Measurements from ENCODE around the gene POMZP3. TPM values are rescaled to one million over a fixed set of nuclear protein-coding genes. Genes with fewer than 3 reads are reported as not detected.
"Not testable (repeated sequence)": the region's sequence is repeated elsewhere in the genome, so short reads cannot be mapped to it uniquely, and the experiment has no call there.

The POMZP3 gene
- 14.7 TPM for total RNA-seq

GRCh38 chr7:76626989-76627642, at the start of gene POMZP3:
POMZP3 (minus strand) TSS chr7:76627279; CDS start chr7:76626064, 1,215 bp downstream.
- ATAC-seq, result peak; percentile 98

- ATAC-seq, result not testable (repeated sequence)
Observed at GRCh38 chr7:76675783-76676182, 48.7 kb upstream of the POMZP3 start.

GRCh38 chr7:76673346-76673745, 46.3 kb upstream of the POMZP3 start:
- ATAC-seq, result not testable (repeated sequence)

- ATAC-seq, result not testable (repeated sequence)
Observed at GRCh38 chr7:76659212-76659611, 32.1 kb upstream of the POMZP3 start.

- not testable (repeated sequence) for ATAC-seq
Observed at GRCh38 chr7:76656425-76656824, 29.3 kb upstream of the POMZP3 start.

- not testable (repeated sequence) for ATAC-seq
Observed at GRCh38 chr7:76642620-76643019, 15.5 kb upstream of the POMZP3 start.

GRCh38 chr7:76637061-76637691, 10.1 kb upstream of the POMZP3 start:
- ATAC-seq, result peak; percentile 94

GRCh38 chr7:76626581-76626980, 498 bp downstream of the POMZP3 start:
- ATAC-seq, result peak; percentile 3

GRCh38 chr7:76619439-76620190, 7.5 kb downstream of the POMZP3 start:
- peak; percentile 85 for ATAC-seq

- peak; percentile 34 for ATAC-seq
Observed at GRCh38 chr7:76613783-76614182, 13.3 kb downstream of the POMZP3 start.

GRCh38 chr7:76612232-76612631, 14.8 kb downstream of the POMZP3 start:
- peak; percentile 43 for ATAC-seq

GRCh38 chr7:76609864-76610263, 17.2 kb downstream of the POMZP3 start:
- ATAC-seq, result peak; percentile 11

GRCh38 chr7:76608469-76608868, 18.6 kb downstream of the POMZP3 start:
- ATAC-seq, result not testable (repeated sequence)

- peak; percentile 97 for ATAC-seq
Observed at GRCh38 chr7:76606027-76606426, 21.1 kb downstream of the POMZP3 start.

- not testable (repeated sequence) for ATAC-seq
Observed at GRCh38 chr7:76600650-76601049, 26.4 kb downstream of the POMZP3 start.

GRCh38 chr7:76600116-76600482, 27.0 kb downstream of the POMZP3 start:
- ATAC-seq, result peak; percentile 46

- not testable (repeated sequence) for ATAC-seq
Observed at GRCh38 chr7:76598590-76599264, 28.4 kb downstream of the POMZP3 start.

- not testable (repeated sequence) for ATAC-seq
Observed at GRCh38 chr7:76597288-76597687, 29.8 kb downstream of the POMZP3 start.

GRCh38 chr7:76592694-76593093, 34.4 kb downstream of the POMZP3 start:
- ATAC-seq, result peak; percentile 13

GRCh38 chr7:76591602-76592304, 35.3 kb downstream of the POMZP3 start:
- ATAC-seq, result peak; percentile 68

GRCh38 chr7:76591033-76591432, 36.0 kb downstream of the POMZP3 start:
- ATAC-seq, result not testable (repeated sequence)

GRCh38 chr7:76588586-76588985, 38.5 kb downstream of the POMZP3 start:
- ATAC-seq, result not testable (repeated sequence)

Measured in esophagus mucosa (tissue), 1 donor.